H1 (cell line): ENCODE measurements around the gene PHYH. TPM values are rescaled to one million over a fixed set of nuclear protein-coding genes. Genes with fewer than 3 reads are reported as not detected.

Source experiments
- CBX8 ChIP-seq: fragments of 300-800, 300-1000 bp; sonication (generic); IDR thresholded peaks from 2 replicates; pipeline ENCODE4 v1.7.1; 2016; ENCODE audit warnings: low read depth, low read length, borderline replicate concordance
- GABPA ChIP-seq: IDR thresholded peaks from 2 replicates; pipeline ENCODE4 v1.6.1; 2011; ENCODE audit warnings: mild to moderate bottlenecking, low read length, moderate library complexity, borderline replicate concordance; ENCODE audit not compliant: insufficient read depth
- JUN ChIP-seq: IDR thresholded peaks from 2 replicates; pipeline ENCODE4 v1.6.1; 2011; ENCODE audit warnings: low read depth, mild to moderate bottlenecking, improper control_type of control experiment, low read length
- JUND ChIP-seq: IDR thresholded peaks from 2 replicates; pipeline ENCODE4 v1.6.1; 2011; ENCODE audit warnings: mild to moderate bottlenecking, improper control_type of control experiment, low read length
- MAFK ChIP-seq: IDR thresholded peaks from 2 replicates; pipeline ENCODE4 v1.6.1; 2012; ENCODE audit warnings: low read depth, mild to moderate bottlenecking, improper control_type of control experiment, low read length
- SAP30 ChIP-seq: fragments of 300-600 bp; sonication (generic); IDR thresholded peaks from 2 replicates; pipeline ENCODE4 v1.7.1; 2012; ENCODE audit warnings: low read length, moderate library complexity, mild to moderate bottlenecking, inconsistent platforms; ENCODE audit not compliant: insufficient read depth, insufficient replicate concordance
- TBP ChIP-seq: IDR thresholded peaks from 2 replicates; pipeline ENCODE4 v1.6.1; 2011; ENCODE audit warnings: low read depth, low read length, improper control_type of control experiment
- ZNF274 ChIP-seq: IDR thresholded peaks from 2 replicates; pipeline ENCODE4 v1.7.0; 2012; ENCODE audit warnings: low read length, borderline replicate concordance; ENCODE audit errors: extremely low read depth
- polyA plus RNA-seq, 7 experiments: library from polyadenylated mRNA; depleted of rRNA in 3 of 7; stranded (reverse) in 5 of 7; unstranded in 2 of 7; fragments of >200 nt in 5 of 7; fragments of 200-250 nt in 2 of 7; gene quantifications; 1 replicate in 5 of 7; 2 replicates in 1 of 7; 4 replicates in 1 of 7; pipeline versions ENCODE4 v1.2.1 to v1.2.3, GENCODE V29; 2011 to 2013; ENCODE audit warnings: missing spikeins in 2 of 7, mixed read lengths in 2 of 7
- total RNA-seq: library from RNA; stranded (reverse); fragmentation: NEBNext Ultra II Directional; extraction: Animal tissue kit (Norgen Biotek cat#: 25700); gene quantifications from 2 replicates; pipeline ENCODE4 v1.2.1, GENCODE V29; 2021
- TF ChIP-seq, protein P1 (sequence below): fragments of 300-600 bp; sonication (generic); IDR thresholded peaks from 2 replicates; pipeline ENCODE4 v1.7.1; 2012; ENCODE audit warnings: low read length, moderate library complexity, mild to moderate bottlenecking, inconsistent platforms; ENCODE audit not compliant: insufficient replicate concordance
- TF ChIP-seq, protein P2 (sequence below): IDR thresholded peaks from 2 replicates; pipeline ENCODE4 v1.6.1; 2012; ENCODE audit warnings: inconsistent platforms
- TF ChIP-seq, protein P3 (sequence below): IDR thresholded peaks from 2 replicates; pipeline ENCODE4 v1.6.1; 2012; ENCODE audit warnings: inconsistent platforms

PHYH gene
- total and polyA plus RNA-seq, 2 of the 8 experiments (the other 6 are each of a cell fraction or from before 2014, with no cell fraction given), result 22.0 to 22.7 TPM

DNA sequence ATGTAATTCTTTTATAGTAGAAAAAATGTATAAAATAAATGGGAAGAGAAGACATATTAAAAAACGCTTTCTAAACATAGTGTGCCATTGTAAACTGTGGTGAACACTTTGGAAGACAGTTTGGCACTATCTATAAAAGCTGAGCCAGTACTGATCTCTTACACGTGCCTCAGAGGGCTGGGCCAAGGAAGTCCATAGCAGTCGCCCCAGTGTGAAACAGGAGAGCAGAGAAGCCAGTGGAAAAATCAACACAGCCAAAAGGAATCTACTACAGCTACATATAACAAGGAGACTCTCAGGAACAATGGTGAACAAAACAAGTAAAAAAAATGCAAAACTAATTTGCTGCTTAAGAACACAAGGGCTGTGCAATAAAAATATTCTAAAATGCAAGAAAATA, 27.7 kb upstream of the PHYH start (continued):
- TF ChIP-seq, protein P1, sequence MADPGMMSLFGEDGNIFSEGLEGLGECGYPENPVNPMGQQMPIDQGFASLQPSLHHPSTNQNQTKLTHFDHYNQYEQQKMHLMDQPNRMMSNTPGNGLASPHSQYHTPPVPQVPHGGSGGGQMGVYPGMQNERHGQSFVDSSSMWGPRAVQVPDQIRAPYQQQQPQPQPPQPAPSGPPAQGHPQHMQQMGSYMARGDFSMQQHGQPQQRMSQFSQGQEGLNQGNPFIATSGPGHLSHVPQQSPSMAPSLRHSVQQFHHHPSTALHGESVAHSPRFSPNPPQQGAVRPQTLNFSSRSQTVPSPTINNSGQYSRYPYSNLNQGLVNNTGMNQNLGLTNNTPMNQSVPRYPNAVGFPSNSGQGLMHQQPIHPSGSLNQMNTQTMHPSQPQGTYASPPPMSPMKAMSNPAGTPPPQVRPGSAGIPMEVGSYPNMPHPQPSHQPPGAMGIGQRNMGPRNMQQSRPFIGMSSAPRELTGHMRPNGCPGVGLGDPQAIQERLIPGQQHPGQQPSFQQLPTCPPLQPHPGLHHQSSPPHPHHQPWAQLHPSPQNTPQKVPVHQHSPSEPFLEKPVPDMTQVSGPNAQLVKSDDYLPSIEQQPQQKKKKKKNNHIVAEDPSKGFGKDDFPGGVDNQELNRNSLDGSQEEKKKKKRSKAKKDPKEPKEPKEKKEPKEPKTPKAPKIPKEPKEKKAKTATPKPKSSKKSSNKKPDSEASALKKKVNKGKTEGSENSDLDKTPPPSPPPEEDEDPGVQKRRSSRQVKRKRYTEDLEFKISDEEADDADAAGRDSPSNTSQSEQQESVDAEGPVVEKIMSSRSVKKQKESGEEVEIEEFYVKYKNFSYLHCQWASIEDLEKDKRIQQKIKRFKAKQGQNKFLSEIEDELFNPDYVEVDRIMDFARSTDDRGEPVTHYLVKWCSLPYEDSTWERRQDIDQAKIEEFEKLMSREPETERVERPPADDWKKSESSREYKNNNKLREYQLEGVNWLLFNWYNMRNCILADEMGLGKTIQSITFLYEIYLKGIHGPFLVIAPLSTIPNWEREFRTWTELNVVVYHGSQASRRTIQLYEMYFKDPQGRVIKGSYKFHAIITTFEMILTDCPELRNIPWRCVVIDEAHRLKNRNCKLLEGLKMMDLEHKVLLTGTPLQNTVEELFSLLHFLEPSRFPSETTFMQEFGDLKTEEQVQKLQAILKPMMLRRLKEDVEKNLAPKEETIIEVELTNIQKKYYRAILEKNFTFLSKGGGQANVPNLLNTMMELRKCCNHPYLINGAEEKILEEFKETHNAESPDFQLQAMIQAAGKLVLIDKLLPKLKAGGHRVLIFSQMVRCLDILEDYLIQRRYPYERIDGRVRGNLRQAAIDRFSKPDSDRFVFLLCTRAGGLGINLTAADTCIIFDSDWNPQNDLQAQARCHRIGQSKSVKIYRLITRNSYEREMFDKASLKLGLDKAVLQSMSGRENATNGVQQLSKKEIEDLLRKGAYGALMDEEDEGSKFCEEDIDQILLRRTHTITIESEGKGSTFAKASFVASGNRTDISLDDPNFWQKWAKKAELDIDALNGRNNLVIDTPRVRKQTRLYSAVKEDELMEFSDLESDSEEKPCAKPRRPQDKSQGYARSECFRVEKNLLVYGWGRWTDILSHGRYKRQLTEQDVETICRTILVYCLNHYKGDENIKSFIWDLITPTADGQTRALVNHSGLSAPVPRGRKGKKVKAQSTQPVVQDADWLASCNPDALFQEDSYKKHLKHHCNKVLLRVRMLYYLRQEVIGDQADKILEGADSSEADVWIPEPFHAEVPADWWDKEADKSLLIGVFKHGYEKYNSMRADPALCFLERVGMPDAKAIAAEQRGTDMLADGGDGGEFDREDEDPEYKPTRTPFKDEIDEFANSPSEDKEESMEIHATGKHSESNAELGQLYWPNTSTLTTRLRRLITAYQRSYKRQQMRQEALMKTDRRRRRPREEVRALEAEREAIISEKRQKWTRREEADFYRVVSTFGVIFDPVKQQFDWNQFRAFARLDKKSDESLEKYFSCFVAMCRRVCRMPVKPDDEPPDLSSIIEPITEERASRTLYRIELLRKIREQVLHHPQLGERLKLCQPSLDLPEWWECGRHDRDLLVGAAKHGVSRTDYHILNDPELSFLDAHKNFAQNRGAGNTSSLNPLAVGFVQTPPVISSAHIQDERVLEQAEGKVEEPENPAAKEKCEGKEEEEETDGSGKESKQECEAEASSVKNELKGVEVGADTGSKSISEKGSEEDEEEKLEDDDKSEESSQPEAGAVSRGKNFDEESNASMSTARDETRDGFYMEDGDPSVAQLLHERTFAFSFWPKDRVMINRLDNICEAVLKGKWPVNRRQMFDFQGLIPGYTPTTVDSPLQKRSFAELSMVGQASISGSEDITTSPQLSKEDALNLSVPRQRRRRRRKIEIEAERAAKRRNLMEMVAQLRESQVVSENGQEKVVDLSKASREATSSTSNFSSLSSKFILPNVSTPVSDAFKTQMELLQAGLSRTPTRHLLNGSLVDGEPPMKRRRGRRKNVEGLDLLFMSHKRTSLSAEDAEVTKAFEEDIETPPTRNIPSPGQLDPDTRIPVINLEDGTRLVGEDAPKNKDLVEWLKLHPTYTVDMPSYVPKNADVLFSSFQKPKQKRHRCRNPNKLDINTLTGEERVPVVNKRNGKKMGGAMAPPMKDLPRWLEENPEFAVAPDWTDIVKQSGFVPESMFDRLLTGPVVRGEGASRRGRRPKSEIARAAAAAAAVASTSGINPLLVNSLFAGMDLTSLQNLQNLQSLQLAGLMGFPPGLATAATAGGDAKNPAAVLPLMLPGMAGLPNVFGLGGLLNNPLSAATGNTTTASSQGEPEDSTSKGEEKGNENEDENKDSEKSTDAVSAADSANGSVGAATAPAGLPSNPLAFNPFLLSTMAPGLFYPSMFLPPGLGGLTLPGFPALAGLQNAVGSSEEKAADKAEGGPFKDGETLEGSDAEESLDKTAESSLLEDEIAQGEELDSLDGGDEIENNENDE, result no peak
- TF ChIP-seq TBP (no peak), CBX8 (no peak), JUND (no peak), GABPA (no peak), SAP30 (no peak), JUN (no peak), ZNF274 (no peak), MAFK (no peak)
- TF ChIP-seq, protein P2, sequence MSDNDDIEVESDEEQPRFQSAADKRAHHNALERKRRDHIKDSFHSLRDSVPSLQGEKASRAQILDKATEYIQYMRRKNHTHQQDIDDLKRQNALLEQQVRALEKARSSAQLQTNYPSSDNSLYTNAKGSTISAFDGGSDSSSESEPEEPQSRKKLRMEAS, result no peak
- TF ChIP-seq, protein P3, sequence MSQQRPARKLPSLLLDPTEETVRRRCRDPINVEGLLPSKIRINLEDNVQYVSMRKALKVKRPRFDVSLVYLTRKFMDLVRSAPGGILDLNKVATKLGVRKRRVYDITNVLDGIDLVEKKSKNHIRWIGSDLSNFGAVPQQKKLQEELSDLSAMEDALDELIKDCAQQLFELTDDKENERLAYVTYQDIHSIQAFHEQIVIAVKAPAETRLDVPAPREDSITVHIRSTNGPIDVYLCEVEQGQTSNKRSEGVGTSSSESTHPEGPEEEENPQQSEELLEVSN, result no peak
